GM12892 (cell line): ENCODE data around the gene OR5K2.

ENCODE experiments used
- POLR2A ChIP-seq: IDR thresholded peaks from 2 replicates; pipeline ENCODE4 v1.6.1; 2011; ENCODE audit warnings: low read depth, low read length, control low read depth
- POLR2AphosphoS5 ChIP-seq: IDR thresholded peaks from 2 replicates; pipeline ENCODE4 v1.6.1; 2011; ENCODE audit warnings: low read depth, low read length, control low read depth
- TAF1 ChIP-seq: IDR thresholded peaks from 2 replicates; pipeline ENCODE4 v1.6.1; 2011; ENCODE audit warnings: low read depth, mild to moderate bottlenecking, control low read depth, low read length, borderline replicate concordance

GRCh38 chr3:98513091-98513511, 15.6 kb downstream of the OR5K2 start:
- TF ChIP-seq POLR2AphosphoS5, result no peak
- no peak for TF ChIP-seq POLR2A
- no peak for TF ChIP-seq TAF1
